ENCODE data around the gene ARHGAP6.

ARHGAP6 gene

DNA sequence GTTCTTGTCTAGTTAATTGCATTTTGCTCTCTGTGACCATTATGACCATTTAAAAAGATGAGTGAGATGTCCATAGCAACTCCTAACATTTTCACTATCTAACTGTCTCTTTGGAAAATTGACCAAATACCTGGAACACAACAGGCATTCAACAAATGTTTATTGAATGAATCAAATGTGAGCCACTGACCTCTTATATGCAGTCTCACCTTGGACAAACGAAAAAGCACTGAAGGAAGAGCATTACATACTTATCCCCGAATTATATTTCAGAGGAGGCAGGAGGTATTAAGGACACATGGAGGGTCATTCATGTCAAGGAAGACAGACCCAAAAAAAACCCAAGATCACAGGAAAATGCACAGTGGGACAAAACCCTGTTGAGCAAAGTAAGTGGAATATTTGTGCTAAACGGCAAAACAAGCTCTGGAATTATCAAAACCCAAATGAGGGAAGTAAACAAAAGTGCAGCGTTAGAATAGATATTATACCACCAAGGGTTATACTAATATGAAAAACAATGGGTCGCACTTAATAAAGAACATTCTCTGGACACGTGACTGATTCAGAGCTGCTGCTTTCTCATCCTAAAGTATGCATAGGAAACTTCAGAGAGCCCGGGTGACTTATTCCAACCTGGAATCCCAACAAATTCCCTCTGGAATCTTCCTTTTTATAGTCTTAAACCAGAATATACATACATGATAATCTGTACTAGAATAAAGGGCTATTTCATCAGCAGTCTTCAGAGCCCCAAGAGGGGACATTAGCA is 240.6 kb downstream of the ARHGAP6 start:
- no peak for DNase-seq (ENCODE audit: low read depth in 2 of 2)

DNA sequence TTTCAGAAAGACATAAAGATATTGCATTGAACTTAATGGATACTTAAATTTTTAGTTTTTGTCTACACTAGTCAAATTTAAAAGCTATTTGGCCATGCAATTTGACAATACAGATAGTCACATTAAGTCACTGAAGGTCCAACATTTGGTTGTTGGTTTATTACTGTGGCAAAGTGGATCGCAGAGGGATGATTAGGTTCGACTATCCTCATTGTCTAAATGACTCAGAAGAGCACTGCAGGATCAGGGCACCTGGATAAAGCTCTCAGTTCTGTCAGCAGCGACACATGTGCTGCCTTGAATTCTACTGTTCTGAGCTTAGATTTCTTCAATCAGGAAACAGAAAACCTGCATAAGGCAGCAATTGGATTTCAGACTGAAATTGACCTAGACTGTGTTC is 241.8 kb downstream of the ARHGAP6 start:
- DNase-seq (ENCODE audit: low read depth in 2 of 2): no peak

DNA sequence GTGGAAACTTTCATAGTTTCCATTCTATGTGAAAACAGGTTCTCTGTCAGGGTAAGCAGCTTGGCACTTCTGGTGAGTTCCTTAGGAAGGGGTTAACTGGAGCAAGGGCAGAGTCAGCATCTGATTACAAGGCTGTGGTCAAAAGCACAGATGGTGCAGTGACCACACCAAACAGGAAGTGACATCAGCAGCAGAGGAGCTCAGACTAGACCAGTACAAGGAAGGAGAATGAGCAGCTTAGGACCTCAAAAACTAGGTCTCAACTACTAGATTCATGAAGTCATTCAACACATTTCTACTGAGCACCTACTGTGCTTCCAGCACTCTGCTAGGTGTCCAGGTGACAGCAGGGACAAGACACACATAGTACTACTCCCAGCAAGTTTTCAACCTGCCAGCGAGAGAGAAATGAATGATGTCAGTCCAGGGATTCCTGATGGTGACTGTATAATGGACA is 242.3 kb downstream of the ARHGAP6 start:
- no peak for DNase-seq (ENCODE audit: low read depth in 2 of 2)

DNA sequence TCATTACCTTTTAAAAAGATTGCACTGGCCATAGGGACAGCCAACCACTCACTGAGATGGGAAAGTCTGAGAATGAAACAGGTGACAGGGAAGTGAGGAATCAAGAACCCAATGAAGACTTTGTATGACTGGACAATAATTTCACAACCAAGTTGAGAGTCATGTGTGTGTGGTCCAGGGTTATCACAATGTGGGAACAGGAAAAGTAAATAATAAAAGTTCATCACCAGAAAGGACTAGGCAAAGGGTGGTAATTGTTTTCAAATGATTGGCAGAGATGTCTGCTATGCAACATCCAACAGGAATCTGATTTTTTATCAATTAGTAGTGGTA is 243.2 kb downstream of the ARHGAP6 start:
- DNase-seq (ENCODE audit: low read depth in 2 of 2): no peak

DNA sequence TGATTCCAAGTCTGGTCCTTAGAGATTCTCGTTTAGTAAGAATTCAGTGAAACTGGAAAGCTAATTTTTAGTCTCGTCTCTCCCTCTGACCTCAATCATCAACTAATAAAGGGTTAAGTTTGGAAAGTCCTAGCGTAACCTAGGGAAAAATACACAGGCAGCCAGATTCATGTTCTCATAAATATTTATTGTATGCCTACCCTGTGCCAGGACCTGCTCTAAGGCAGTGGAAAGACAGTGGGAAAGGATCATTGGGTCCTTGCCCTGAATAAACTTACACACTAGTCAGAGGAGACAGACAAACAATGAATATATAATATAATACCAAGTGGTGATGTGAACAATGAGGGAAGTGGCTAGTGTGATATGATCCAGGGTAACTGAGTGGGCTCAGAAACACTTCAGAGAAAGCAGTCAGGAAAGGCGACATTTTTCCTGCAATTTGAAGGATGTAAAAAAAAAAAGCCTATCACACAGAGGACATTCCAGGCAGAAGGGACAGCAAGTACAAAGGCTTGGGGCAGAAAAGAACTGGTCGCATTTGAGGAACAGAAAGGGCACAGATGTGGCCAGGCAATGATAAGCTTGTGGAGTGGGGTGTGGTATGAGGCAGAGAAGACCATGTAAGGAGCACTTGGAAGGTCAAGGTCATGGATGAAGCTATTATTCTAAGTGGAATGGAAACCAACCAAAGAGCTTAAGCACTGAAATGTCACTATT is 243.8 kb downstream of the ARHGAP6 start:
- no peak for DNase-seq (ENCODE audit: low read depth in 2 of 2)

DNA sequence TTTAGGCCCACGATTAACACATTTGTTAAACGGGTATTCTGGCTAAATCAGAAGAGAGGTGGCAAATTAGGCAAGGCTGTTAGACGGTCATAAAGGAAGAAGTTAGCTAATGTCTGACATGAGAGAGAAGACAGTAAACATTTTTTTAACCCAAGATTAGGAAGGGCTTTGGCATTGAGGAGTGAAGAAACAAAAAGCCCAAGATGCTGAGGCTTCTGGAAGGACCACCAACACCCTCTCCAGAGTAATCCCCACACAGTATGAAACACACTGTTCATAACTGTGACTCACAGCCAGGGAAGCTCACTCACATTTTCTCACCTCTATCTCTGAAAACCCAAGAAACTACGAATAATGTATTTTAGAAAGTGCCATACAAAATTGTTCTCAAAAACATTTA is 244.9 kb downstream of the ARHGAP6 start:
- no peak for DNase-seq (ENCODE audit: low read depth in 2 of 2)

DNA sequence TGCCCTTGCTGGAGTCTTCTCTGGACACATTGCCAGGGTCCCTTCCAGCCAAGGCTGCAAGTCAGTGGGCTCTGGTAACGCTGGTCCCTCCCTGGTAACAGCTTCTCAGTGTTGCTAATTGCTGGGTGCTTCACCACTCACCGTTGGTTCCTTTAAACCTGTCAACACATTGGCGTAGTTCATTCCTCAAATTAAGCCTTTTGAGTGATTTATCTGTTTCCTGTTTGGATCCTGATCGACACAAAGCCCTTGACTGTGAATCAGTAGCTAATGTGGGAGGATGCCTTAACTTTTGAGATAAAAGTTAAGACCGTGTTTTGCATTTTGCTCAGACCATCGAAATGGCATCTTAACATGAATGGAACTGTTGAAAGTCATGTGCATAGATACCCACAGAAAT is 246.6 kb downstream of the ARHGAP6 start:
- DNase-seq (ENCODE audit: low read depth in 2 of 2): no peak

DNA sequence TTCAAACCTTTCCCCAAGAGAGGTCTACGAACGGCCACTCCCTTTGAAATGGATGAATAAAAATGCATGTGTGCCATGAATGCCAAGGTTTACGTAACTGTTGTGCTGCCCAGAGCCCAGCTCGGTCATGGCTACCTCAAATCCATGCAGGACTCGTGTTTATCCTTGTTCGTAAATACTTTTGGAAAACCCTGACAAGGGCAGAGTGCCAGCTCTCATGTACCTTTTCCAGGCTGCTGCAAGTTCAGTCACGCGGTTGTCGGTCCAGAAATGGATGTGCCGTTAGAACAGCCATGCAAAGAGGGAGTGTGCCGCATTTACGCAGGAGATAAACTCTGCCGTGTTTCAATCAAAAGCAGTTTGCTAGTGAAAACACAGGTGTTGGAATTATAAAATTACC is 249.1 kb downstream of the ARHGAP6 start:
- DNase-seq (ENCODE audit: low read depth in 2 of 2): no peak

DNA sequence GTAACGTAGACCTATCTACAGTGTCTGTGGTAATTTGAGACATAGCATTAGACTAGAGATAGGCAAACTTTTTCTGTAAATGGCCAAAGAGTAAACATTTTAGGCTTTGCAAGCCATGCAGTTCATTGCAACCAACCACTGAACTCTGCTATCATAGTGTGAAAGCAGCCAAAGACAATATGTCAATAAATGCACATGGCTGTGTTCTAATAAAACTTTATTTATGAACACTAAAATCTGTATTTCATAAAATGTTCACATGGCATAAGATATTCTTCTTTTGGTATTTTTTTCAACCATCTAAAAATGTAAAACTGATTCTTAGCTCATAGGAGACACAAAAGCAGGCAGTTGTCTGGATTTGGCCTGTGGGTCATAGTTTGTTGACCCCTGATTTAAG is 251.6 kb downstream of the ARHGAP6 start:
- DNase-seq (ENCODE audit: low read depth in 2 of 2): no peak

DNA sequence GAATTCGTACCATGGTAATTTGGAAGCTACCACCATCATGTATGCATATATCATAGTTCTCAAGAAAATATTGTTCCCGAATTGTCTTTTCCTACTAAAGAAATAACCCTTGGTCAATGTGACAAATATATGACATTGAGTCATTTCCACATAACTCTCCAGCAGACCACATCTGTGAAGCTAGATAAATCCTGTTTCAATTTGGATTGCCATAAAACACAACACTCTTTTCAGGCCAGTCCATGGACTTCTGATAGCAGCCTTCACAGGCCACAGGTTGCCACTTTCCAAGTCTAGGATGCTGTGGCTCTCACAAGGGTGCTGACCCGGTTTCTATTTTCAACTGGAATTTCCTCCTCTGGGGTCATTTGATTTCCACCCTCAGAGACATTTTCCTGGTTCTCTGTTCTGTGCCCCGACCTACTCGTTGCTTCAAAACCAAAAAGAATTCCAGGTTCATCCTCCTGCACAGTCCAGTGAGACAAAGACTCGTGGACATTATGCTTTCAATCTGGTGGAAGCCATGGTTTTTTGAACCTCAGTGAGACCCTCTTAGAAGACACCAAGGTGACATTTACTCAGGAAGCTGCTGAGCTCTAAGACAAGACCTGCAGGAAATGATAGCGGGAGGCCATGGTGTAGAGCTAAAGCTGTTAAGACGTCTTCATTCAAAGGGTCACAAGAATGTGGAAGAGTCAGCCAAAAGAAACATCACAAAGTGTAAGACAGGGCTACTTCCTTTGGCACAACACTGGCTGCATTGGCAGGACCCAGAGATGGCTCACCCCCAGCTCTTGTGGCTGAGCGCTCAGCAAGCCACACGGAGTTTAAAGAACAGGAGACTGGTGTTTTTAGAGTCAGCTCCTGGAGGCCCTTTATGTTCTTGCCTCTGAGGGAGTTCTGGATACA is 252.8 kb downstream of the ARHGAP6 start:
- DNase-seq (ENCODE audit: low read depth in 2 of 2): no peak

DNA sequence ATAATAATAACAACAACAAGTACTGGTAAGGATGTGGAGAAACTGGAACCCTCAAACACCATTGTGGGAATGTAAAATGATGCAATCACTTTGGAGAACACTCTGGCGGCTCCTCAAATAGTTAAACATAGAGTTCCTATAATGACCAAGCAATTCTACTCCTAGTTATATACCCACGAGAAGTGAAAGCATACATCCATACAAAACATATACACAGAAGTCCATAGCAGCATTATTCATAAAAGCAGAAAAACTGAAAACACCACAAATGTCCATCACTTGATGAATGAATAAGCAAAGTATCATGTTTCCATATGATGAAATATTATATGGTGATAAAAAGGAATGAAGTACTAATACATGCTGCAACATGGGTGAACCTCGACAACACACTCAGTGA is 255.8 kb downstream of the ARHGAP6 start:
- no peak for DNase-seq (ENCODE audit: low read depth in 2 of 2)

DNA sequence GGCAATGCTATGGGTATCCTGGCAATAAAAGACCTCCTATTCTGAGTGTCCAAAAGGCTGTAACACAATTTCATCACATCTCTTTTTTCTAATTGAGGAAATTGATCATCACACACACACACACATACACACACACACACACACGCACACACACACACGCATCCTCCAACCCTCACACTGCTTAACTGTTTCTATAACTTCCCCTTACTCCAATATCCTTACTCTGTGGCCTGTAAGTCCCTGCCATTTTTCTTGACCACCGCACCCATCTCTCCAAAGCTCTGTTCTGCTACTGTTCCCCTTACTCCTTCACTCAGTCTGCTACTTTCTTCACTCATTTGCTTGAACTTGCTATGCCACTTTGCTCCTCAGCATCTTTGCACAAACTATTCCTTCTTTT is 256.9 kb downstream of the ARHGAP6 start:
- no peak for DNase-seq (ENCODE audit: low read depth in 2 of 2)

DNA sequence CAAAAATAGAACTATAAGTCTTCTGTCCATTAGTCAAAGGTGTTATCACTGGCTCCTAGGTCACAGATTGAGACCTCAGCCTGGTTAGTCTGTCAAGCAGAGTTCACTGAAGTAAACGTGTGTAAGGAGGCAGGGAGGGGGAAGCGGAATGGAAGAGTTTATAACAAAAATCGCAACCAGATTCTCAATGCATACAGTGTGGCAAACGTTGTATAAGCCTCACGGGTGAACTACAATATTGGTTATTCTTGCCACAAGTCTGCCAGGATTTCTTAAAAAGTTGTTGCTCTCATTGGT is 257.7 kb downstream of the ARHGAP6 start:
- DNase-seq (ENCODE audit: low read depth in 2 of 2): no peak

DNA sequence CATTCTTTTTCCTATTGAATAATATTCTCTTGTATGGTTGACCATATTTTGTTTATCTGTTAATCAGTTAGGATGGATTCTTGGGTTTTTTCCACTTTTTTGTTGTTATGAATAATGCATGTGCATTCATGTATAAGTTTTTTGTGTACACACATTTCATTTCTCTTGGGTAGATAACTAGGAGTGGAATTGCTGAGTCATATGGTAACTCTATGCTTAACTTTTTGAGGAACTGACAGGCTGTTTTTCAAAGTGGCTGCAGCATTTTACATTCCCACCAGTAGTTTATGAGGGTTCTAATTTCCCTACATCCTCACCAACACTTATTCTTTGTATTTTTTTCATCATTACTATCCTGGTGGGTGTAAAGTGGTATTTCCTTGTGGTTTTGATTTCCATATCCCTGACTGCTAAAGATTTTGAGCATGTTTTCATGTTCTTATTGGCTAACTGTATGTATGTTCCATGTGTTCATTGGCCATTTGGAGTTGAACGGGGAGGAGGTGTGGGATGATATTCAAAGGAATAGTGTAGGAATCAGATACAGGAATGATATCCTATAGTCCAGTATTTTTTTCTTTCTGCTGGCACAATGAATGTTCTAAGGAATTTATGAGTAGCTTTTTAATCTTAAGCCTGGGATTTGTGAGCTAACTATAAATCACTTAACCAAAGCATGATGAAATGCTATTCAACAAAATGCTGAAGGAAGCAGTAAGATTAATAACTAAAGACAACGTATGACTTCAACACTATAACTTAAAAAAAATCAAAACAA is 258.2 kb downstream of the ARHGAP6 start:
- DNase-seq (ENCODE audit: low read depth in 2 of 2): no peak

DNA sequence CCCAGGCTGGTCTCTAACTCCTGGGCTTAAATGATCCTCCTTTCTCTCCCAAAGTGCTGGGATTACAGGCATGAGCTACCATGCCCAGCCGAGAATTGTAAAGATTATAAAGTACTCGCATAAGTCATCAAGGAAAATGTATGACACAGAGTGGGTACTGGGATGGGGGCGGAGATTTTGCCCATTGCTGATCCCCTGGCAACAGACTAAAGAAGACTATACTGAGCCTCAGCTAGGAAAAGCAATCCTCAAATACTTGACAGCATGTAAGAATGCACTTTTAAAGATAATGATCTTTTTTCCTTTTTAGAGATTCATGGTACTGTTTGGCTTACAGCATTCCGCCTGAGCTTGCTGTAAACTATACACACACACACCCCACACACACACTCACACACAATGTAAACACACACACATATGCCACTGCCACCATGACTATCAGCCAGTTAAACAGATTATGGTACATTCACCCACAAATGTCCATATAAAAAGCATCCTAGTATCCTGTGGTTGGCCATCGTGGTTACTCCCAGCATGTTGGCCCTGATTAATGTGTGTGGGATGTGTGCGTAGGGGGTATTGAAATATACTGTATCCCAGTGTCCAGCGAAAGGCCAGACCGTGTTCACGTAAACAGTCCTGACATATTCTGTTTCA is 259.5 kb downstream of the ARHGAP6 start:
- no peak for DNase-seq (ENCODE audit: low read depth in 2 of 2)

DNA sequence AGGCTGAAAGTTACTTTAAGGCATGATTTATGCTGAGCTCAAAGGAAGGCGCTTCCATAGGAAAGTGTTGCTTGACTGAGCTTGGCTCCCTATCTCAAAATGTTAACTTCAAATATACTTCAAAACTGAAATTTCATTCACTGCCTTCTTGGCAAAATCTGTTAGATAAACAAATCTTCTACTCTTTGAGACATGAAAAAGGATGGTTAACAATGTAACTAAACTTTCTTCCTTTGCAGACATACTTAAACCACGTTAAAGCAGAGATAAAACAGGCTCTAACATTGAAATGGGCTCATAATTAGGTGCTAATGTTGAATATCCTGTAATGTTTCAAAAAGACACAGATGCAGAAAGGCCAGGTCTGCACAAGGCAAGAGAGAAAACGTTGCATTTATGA is 262.1 kb downstream of the ARHGAP6 start:
- no peak for DNase-seq (ENCODE audit: low read depth in 2 of 2)

DNA sequence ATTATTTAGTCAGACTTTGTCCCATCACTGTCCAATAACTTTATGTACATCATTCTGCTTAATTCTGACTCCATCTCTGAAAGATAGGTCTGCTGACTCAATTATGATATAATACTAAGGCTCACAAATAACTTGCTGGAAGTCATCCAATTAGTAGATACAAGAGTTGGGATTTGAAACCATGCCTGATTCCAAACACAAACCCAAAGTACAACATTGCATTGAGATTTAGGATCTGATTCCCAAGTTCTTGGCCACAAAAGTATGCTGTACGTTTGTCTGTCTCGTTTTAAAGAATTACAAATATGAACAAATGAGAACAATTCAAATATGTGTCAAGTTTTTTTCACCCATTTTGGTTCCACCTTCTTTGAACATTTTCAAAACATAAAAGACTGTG is 263.8 kb downstream of the ARHGAP6 start:
- no peak for DNase-seq (ENCODE audit: low read depth in 2 of 2)

DNA sequence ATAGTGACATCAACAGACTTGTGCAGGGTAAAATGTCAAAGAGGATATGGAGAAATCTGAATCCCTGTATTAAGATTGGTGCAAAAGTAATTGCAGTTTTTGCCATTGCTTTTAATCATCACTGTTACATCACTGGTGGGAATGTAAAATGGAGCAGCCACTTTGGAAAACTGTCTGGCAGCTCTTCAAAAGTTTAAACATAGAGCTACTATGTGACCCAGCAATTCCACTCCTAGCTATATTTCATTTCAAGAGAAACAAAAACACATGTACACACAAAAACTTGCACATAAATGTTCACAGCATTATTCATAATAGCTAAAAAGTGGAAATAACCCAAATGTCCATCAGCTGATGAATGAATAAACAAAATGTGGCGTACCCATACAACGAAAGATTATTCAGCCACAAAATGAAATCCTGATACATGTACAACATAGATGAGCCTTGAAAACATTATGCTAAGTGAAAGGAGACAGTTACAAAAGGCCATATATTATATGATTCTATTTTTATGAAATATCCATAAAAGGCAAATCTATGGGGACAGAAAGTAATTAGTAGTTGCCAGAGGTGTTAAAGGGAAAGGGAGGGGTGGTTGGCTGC is 266.1 kb downstream of the ARHGAP6 start:
- no peak for DNase-seq (ENCODE audit: low read depth in 2 of 2)

DNA sequence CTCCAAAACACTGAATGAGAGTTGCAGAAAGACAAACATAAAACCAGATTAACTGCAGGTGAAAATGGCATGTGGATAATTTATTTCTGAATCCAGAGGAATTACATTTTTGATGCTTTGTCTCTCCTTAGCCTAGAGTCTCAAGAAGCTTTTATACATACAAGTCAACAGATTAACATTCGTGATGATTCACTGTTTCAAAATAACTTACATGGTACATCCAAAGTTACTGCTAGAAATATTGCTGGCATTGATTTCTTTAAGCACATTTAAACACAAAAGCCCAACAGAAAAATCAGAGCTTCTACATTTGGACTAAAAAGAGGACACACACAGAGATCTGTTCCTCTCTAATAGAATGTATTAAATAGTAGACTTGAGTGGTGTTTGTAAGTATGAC is 266.9 kb downstream of the ARHGAP6 start:
- DNase-seq (ENCODE audit: low read depth in 2 of 2): no peak

DNA sequence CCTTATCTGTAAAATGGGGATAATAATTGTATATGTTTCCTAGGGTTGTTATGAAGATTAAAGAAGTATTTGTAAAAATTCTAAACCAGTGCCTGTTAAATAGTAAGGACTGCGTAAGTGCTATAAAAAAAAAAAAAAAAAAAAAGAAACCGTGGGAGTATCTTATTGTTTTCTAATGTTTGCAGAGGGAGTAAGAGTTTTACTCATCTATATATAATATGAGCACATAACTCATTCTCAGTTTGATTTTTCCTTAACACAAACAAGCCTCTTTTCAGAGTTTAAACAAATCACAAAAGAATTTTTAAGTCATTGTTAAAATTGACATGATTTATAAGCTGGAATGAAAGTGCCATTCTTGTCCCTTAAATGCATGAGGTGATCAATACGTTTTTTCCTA is 267.6 kb downstream of the ARHGAP6 start:
- DNase-seq (ENCODE audit: low read depth in 2 of 2): no peak

DNA sequence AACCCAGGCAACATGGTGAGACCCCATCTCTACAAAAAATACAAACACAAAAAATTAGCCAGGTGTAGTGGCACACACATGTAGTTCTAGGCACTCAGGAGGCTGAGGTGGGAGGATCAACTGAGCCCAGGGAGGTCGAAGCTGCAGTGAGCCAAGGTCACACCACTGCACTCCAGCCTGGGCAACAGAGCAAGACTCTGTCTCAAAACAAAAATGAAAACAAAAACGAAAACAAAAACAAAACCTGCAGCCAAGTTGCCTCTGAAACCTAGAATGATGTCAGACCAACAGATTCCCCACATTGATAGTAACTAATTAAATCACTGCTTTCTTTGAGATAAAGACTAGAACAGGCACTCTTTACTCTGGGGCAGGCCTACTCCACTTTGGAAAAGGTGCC is 268.0 kb downstream of the ARHGAP6 start:
- DNase-seq (ENCODE audit: low read depth in 2 of 2): no peak

Data from stimulated activated CD8-positive, alpha-beta memory T cell treated with anti-CD3 and anti-CD28 coated beads, Interleukin-15, amount 100 ng/mL, for 48 hours (primary cell).